Measurements from ENCODE around the gene GNB4. TPM values are rescaled to one million over a fixed set of nuclear protein-coding genes. Genes with fewer than 3 reads are reported as not detected.

Gene GNB4
- total RNA-seq, 4 donors from 2014 or later = 4.6 to 29.7 (median 4.8) TPM

- H3K9me3 ChIP-seq = no peaks in the 10 kb centered on the region
- no peak overlapping the region for H3K27ac ChIP-seq
- H3K4me1 ChIP-seq = peaks cover 0 to 13% (median 3%) of the 10 kb centered on the region in 4 donors
- H3K4me3 ChIP-seq = no peak overlapping the region
- H3K27me3 ChIP-seq = no peaks in the 10 kb centered on the region
- H3K36me3 ChIP-seq = peaks cover 0 to 6% (median 0%) of the 10 kb centered on the region in 3 donors
- TF ChIP-seq CTCF (IDR thresholded peaks at IDR 0.05) (no peak), POLR2A (IDR thresholded peaks at IDR 0.05) (no peak)
- no peak for DNase-seq
Measured at GRCh38 chr3:179428876-179429548, 22.3 kb downstream of the GNB4 start.

GRCh38 chr3:179425075-179425474 lies 26.2 kb downstream of the GNB4 start:
- Histone ChIP-seq H3K4me3 (no peak overlapping the region), H3K27ac (no peak overlapping the region), H3K27me3 (no peaks in the 10 kb centered on the region), H3K4me1 (no peaks in the 10 kb centered on the region), H3K9me3 (no peaks in the 10 kb centered on the region), H3K36me3 (peaks cover 0 to 10% (median 0%) of the 10 kb centered on the region in 3 donors)
- TF ChIP-seq POLR2A (IDR thresholded peaks at IDR 0.05) (no peak), CTCF (IDR thresholded peaks at IDR 0.05) (no peak)
- DNase-seq = no peak

GRCh38 chr3:179421500-179421899 lies 29.8 kb downstream of the GNB4 start:
- Histone ChIP-seq H3K36me3 (peaks cover 0 to 10% (median 0%) of the 10 kb centered on the region in 3 donors), H3K27ac (no peak overlapping the region), H3K4me3 (no peak overlapping the region), H3K4me1 (no peaks in the 10 kb centered on the region), H3K9me3 (no peaks in the 10 kb centered on the region), H3K27me3 (no peaks in the 10 kb centered on the region)
- TF ChIP-seq CTCF (IDR thresholded peaks at IDR 0.05) = peak in 4 of 6 experiments; percentile 14 to 28 (median 26)
- no peak for TF ChIP-seq POLR2A (IDR thresholded peaks at IDR 0.05)
- DNase-seq = no peak

- no peaks in the 10 kb centered on the region for H3K27me3 ChIP-seq
- H3K4me3 ChIP-seq = no peak overlapping the region
- TF ChIP-seq POLR2A (IDR thresholded peaks at IDR 0.05) (no peak), CTCF (IDR thresholded peaks at IDR 0.05) (no peak)
- H3K36me3 ChIP-seq = peaks cover 0 to under 1% (median 0%) of the 10 kb centered on the region in 3 donors
- no peaks in the 10 kb centered on the region for H3K9me3 ChIP-seq
- H3K4me1 ChIP-seq = no peaks in the 10 kb centered on the region
- H3K27ac ChIP-seq = no peak overlapping the region
- DNase-seq = no peak
Measured at GRCh38 chr3:179418610-179419009, 32.7 kb downstream of the GNB4 start.

GRCh38 chr3:179416681-179417080 lies 34.6 kb downstream of the GNB4 start:
- TF ChIP-seq CTCF (IDR thresholded peaks at IDR 0.05) (no peak), POLR2A (IDR thresholded peaks at IDR 0.05) (no peak)
- H3K4me1 ChIP-seq = no peaks in the 10 kb centered on the region
- no peaks in the 10 kb centered on the region for H3K9me3 ChIP-seq
- H3K27me3 ChIP-seq = no peaks in the 10 kb centered on the region
- peaks cover 0 to 9% (median 0%) of the 10 kb centered on the region in 3 donors for H3K36me3 ChIP-seq
- DNase-seq = no peak
- no peak overlapping the region for H3K27ac ChIP-seq
- no peak overlapping the region for H3K4me3 ChIP-seq
